Measurements from ENCODE around the gene DERL3. TPM values are rescaled to one million over a fixed set of nuclear protein-coding genes. Genes with fewer than 3 reads are reported as not detected.

DERL3 gene
- 10 to 100 TPM; 10.2 to 62.8 (median 30.4) TPM for total RNA-seq
- 10 to 100 TPM; 16.1 to 18.8 (median 17.9) TPM for polyA plus RNA-seq
- long read RNA-seq, donor 1, partial matches to known transcripts, result 0 of 1 reads
- long read RNA-seq, donor 1, other reads (novel, unspliced or antisense), result 0 of 1 reads
- long read RNA-seq, donor 2, partial matches to known transcripts, result 0 of 3 reads
- long read RNA-seq, donor 2, other reads (novel, unspliced or antisense), result 0 of 3 reads

DNA sequence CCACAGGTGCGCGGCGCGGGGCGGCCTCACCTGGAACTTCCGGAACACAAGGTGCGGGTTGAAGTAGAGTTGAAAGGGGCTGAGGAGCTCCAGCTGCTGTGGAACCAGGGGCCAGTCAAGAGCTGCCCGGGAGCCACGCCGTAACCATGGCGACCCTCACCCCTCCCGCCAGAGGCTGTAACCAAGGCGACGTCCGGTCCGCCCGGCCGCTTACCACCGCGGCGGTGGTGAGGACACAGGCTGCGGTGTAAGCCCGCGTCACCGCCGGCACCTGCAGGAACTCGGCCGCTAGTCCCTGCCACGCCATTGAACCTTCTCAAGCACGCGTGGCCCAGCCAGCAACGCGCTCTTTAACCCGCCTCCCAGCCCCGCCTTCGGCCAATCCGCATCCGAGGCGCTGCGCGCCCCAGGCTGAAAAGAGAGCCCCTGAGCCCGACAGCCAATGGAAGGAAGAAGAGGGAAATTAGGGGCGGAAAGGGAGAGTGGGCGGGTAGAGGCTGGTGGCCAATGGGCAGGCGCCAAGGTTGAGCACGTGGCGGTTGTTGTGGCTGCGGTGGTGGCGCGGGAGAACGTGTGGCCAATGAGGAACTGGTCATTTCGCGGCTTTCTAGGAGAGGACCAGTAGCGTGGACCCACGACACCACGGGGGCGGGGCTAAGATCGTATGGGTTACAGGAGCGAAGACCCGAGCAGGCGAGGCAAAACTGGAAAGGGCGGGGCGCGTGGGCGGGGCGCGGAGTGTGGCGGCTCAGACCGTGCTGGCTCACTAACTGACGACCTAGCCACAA is at the start of gene DERL3:
DERL3 (minus strand) TSS at position 326 of the 788 bp plus-strand sequence; CDS start at position 307, 19 bp downstream.
- H3K4me3 ChIP-seq, result peak within 1 kb of the TSS; percentile 53 to 86 (median 68)
- H3K27me3 ChIP-seq (replicated peaks in 1 of 7), result no peaks in the 10 kb centered on the region
- intact Hi-C loops (cut with DNase I; ENCODE audit: low total_unique reads), result no loop called here
- peaks cover 9 to 49% (median 39%) of the 10 kb centered on the region in 6 donors for H3K4me1 ChIP-seq
- peak; percentile 99 for DNase-seq
- no peak for TF ChIP-seq POLR2A (IDR thresholded peaks at IDR 0.05)
- peak; percentile 73 to 83 (median 78) for TF ChIP-seq POLR2AphosphoS5 (IDR thresholded peaks at IDR 0.05)
- TF ChIP-seq, protein P1, sequence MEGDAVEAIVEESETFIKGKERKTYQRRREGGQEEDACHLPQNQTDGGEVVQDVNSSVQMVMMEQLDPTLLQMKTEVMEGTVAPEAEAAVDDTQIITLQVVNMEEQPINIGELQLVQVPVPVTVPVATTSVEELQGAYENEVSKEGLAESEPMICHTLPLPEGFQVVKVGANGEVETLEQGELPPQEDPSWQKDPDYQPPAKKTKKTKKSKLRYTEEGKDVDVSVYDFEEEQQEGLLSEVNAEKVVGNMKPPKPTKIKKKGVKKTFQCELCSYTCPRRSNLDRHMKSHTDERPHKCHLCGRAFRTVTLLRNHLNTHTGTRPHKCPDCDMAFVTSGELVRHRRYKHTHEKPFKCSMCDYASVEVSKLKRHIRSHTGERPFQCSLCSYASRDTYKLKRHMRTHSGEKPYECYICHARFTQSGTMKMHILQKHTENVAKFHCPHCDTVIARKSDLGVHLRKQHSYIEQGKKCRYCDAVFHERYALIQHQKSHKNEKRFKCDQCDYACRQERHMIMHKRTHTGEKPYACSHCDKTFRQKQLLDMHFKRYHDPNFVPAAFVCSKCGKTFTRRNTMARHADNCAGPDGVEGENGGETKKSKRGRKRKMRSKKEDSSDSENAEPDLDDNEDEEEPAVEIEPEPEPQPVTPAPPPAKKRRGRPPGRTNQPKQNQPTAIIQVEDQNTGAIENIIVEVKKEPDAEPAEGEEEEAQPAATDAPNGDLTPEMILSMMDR (IDR thresholded peaks at IDR 0.05 in 8 of 11, conservative IDR thresholded peaks at IDR 0.05 in 3 of 11), result peak in 4 of 11 experiments; percentile 16 to 33 (median 30)
- H3K9me3 ChIP-seq, result no peaks in the 10 kb centered on the region
- H3K36me3 ChIP-seq, result peaks cover 0 to 33% (median 27%) of the 10 kb centered on the region in 6 donors
- WGBS, 5 donors, result 0 to 2% (median 1%) methylated on average over 40 to 70 of the region's 70 CpGs
- H3K27ac ChIP-seq, result peak within 1 kb of the TSS; percentile 17 to 86 (median 80)

DNA sequence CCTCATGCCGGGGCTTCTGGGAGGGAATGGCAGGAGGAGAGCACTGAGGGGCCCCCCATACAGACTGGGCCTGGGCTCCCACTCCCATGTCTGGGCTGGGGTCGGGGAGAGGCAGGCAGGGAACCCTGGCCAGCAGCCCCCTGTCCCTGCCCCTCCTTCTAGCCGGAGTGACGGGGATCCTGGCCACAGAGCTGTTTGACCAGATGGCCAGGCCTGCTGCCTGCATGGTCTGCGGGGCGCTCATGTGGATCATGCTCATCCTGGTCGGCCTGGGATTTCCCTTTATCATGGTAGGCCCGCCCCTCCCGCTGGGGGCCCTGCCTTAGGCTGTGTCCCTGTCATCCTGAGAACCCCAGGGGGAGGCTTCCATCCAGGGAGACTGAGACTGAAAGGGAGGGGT is 45.3 kb upstream of the DERL3 start:
- Histone ChIP-seq H3K27me3 (replicated peaks in 1 of 7) (no peaks in the 10 kb centered on the region), H3K4me3 (no peak overlapping the region), H3K9me3 (no peaks in the 10 kb centered on the region), H3K36me3 (peaks cover 0 to 47% (median 0%) of the 10 kb centered on the region in 6 donors), H3K4me1 (no peaks in the 10 kb centered on the region), H3K27ac (no peak overlapping the region)
- 87 to 100% (median 98%) methylated on average over 3 to 9 of the region's 9 CpGs for WGBS, 5 donors
- no peak for TF ChIP-seq POLR2AphosphoS5 (IDR thresholded peaks at IDR 0.05)
- no peak for TF ChIP-seq POLR2A (IDR thresholded peaks at IDR 0.05)
- TF ChIP-seq, protein P1 (IDR thresholded peaks at IDR 0.05 in 8 of 11, conservative IDR thresholded peaks at IDR 0.05 in 3 of 11), result no peak
- no peak for DNase-seq
- intact Hi-C loops (cut with DNase I; ENCODE audit: low total_unique reads), result no loop called here

DNA sequence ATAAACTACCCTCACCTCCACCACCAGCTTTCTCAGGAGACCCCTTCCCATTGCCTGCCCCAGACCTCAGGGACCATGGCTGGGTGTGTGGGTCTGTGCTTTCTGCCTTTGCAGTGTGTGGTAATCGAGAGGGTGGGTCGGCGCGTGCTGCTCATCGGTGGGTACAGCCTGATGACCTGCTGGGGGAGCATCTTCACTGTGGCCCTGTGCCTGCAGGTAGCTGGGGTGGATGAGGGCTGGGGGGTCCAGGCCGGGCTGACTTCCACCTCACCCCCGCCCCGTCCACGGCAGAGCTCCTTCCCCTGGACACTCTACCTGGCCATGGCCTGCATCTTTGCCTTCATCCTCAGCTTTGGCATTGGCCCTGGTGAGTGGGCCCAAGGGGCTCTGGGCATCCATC is 44.9 kb upstream of the DERL3 start:
- no peak overlapping the region for H3K27ac ChIP-seq
- TF ChIP-seq, protein P1 (IDR thresholded peaks at IDR 0.05 in 8 of 11, conservative IDR thresholded peaks at IDR 0.05 in 3 of 11), result no peak
- TF ChIP-seq POLR2A (IDR thresholded peaks at IDR 0.05) (no peak), POLR2AphosphoS5 (IDR thresholded peaks at IDR 0.05) (no peak)
- peaks cover 0 to 52% (median 0%) of the 10 kb centered on the region in 6 donors for H3K36me3 ChIP-seq
- intact Hi-C loops (cut with DNase I; ENCODE audit: low total_unique reads), result no loop called here
- H3K4me1 ChIP-seq, result no peaks in the 10 kb centered on the region
- H3K4me3 ChIP-seq, result no peak overlapping the region
- no peaks in the 10 kb centered on the region for H3K9me3 ChIP-seq
- no peaks in the 10 kb centered on the region for H3K27me3 ChIP-seq (replicated peaks in 1 of 7)
- 89 to 100% (median 96%) methylated on average over 3 to 9 of the region's 9 CpGs for WGBS, 5 donors
- DNase-seq, result no peak

DNA sequence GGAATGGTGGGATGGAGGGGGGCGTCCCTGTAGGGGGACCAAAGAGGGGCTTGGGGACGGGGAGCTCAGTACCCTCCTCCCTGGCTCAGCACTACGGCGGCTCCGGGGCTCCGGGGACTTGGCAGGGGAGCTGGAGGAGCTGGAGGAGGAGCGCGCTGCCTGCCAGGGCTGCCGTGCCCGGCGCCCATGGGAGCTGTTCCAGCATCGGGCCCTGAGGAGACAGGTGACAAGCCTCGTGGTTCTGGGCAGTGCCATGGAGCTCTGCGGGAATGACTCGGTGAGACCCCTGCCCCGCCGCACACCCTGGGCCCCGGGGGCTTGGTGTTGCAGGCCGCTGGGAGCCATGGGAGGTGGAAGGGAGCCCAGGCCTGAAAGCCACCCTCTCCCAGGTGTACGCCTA is 43.6 kb upstream of the DERL3 start:
- no peak for DNase-seq
- TF ChIP-seq POLR2A (IDR thresholded peaks at IDR 0.05), result no peak
- TF ChIP-seq, protein P1 (IDR thresholded peaks at IDR 0.05 in 8 of 11, conservative IDR thresholded peaks at IDR 0.05 in 3 of 11), result no peak
- TF ChIP-seq POLR2AphosphoS5 (IDR thresholded peaks at IDR 0.05), result no peak
- Histone ChIP-seq H3K4me1 (no peaks in the 10 kb centered on the region), H3K27ac (no peak overlapping the region), H3K4me3 (no peak overlapping the region), H3K9me3 (no peaks in the 10 kb centered on the region), H3K27me3 (replicated peaks in 1 of 7) (no peaks in the 10 kb centered on the region), H3K36me3 (peaks cover 0 to 64% (median 8%) of the 10 kb centered on the region in 6 donors)
- intact Hi-C loops (cut with DNase I; ENCODE audit: low total_unique reads), result no loop called here
- WGBS, 5 donors, result 87 to 95% (median 88%) methylated on average over 8 to 20 of the region's 20 CpGs
